Endothelial cell of umbilical vein (primary cell): Measurements from ENCODE around the gene EMP3. TPM values are rescaled to one million over a fixed set of nuclear protein-coding genes. Genes with fewer than 3 reads are reported as not detected.

Source experiments
- BruUV-seq: library from RNA; stranded (reverse); fragments of 400-500 nt; replicated peaks from 2 replicates; lab custom pipeline; 2021; lab: Mats Ljungman, UMichigan
- CTCF ChIA-PET: fragments of 300-600, 350-600 bp; sonication (Branson Sonifier 250); formaldehyde crosslinking; loops from one replicate; lab custom pipeline; 2021; ENCODE audit warnings: antibody characterized with exemption, inconsistent platforms; lab: Charles Lee
- POLR2A ChIA-PET: fragments of 300-600, 350-600 bp; sonication (Branson Sonifier 250); formaldehyde crosslinking; loops from one replicate; lab custom pipeline; 2021; ENCODE audit warnings: antibody characterized with exemption, inconsistent platforms; lab: Charles Lee
- DNase-seq: peaks from one replicate; pipeline ENCODE4 v3.0.0-alpha.2; 2011; ENCODE audit warnings: low read depth, low spot score
- FAIRE-seq: peaks from 2 replicates; lab custom pipeline; 2011; peaks lifted over from hg19 to GRCh38; lab: Jason Lieb, UNC
- H2AFZ ChIP-seq: 2 replicates; pipeline ENCODE4 v1.6.0; 2012; ENCODE audit warnings: low read depth, low read length, control low read depth, inconsistent platforms
- H3K27ac ChIP-seq: 2 replicates; pipeline ENCODE4 v1.5.1; 2011; ENCODE audit warnings: low read depth, mild to moderate bottlenecking, control low read depth, low read length, moderate library complexity; ENCODE audit not compliant: insufficient read depth
- H3K27me3 ChIP-seq, 2 experiments: 2 replicates each; pipeline versions ENCODE4 v1.6.0 to v1.6.1; 2011; ENCODE audit warnings: low read length in 2 of 2, mixed read lengths in 1 of 2; ENCODE audit not compliant: control insufficient read depth in 2 of 2, insufficient read depth in 2 of 2
- H3K36me3 ChIP-seq, 2 experiments: 2 replicates in 1 of 2; 3 replicates in 1 of 2; pipeline ENCODE4 v1.5.1; 2011; ENCODE audit warnings: low read length in 2 of 2, mild to moderate bottlenecking in 1 of 2, moderate library complexity in 1 of 2; ENCODE audit not compliant: control insufficient read depth in 2 of 2, insufficient read depth in 2 of 2; ENCODE audit errors: extremely low read depth in 1 of 2
- H3K4me1 ChIP-seq: 3 replicates; pipeline ENCODE4 v1.5.1; 2011; ENCODE audit warnings: mild to moderate bottlenecking, low read length; ENCODE audit not compliant: control insufficient read depth, insufficient read depth; ENCODE audit errors: extremely low read depth
- H3K4me2 ChIP-seq: 2 replicates; pipeline ENCODE4 v1.6.1; 2011; ENCODE audit warnings: low read length, control low read depth, mixed read lengths; ENCODE audit not compliant: insufficient read depth
- H3K4me3 ChIP-seq, 3 experiments: fragments of 200-600 bp in 1 of 3; sonication (generic), shearing (Covaris generic) in 1 of 3; replicated peaks in 1 of 3; 2 replicates each; pipeline ENCODE4 v1.5.1; 2011 to 2016; ENCODE audit warnings: control low read depth in 3 of 3, low read length in 3 of 3, mild to moderate bottlenecking in 2 of 3, inconsistent platforms in 1 of 3, low read depth in 1 of 3, moderate library complexity in 1 of 3; ENCODE audit not compliant: insufficient read depth in 1 of 3
- H3K79me2 ChIP-seq: 2 replicates; pipeline ENCODE4 v1.6.0; 2012; ENCODE audit warnings: low read length, inconsistent platforms; ENCODE audit not compliant: control insufficient read depth, insufficient read depth
- H3K9ac ChIP-seq: replicated peaks from 2 replicates; pipeline ENCODE3; 2011; ENCODE audit warnings: low read length, control low read depth; ENCODE audit not compliant: insufficient read depth; ENCODE audit errors: extremely low read depth
- H3K9me1 ChIP-seq: replicated peaks from 3 replicates; pipeline ENCODE4 v1.6.0; 2011; ENCODE audit warnings: mild to moderate bottlenecking, low read length; ENCODE audit not compliant: control insufficient read depth, insufficient read depth; ENCODE audit errors: extremely low read depth
- H3K9me3 ChIP-seq: replicated peaks from 2 replicates; pipeline ENCODE4 v1.5.1; 2012; ENCODE audit warnings: low read length, inconsistent platforms; ENCODE audit not compliant: control insufficient read depth, insufficient read depth
- H4K20me1 ChIP-seq: replicated peaks from 2 replicates; pipeline ENCODE3; 2011; ENCODE audit warnings: mild to moderate bottlenecking, low read length; ENCODE audit not compliant: control insufficient read depth, insufficient read depth; ENCODE audit errors: extremely low read depth
- CTCF ChIP-seq, 2 donors: IDR thresholded peaks; 1 replicate in 1 of 2; 2 replicates in 1 of 2; pipeline ENCODE4 v1.5.1; 2011; ENCODE audit warnings: low read length in 2 of 2, mild to moderate bottlenecking in 2 of 2, moderate library complexity in 2 of 2, control low read depth in 1 of 2, inconsistent platforms in 1 of 2, low read depth in 1 of 2; ENCODE audit not compliant: insufficient read depth in 1 of 2; ENCODE audit errors: extremely low read depth in 1 of 2
- EZH2 ChIP-seq: IDR thresholded peaks from 2 replicates; pipeline ENCODE4 v1.6.1; 2012; ENCODE audit warnings: borderline replicate concordance, low read depth, mild to moderate bottlenecking, moderate library complexity, low read length, inconsistent platforms; ENCODE audit not compliant: severe bottlenecking
- FOS ChIP-seq: IDR thresholded peaks from 2 replicates; pipeline ENCODE4 v1.6.1; 2011; ENCODE audit warnings: mild to moderate bottlenecking, low read length, moderate library complexity, borderline replicate concordance; ENCODE audit not compliant: insufficient read depth
- GATA2 ChIP-seq: IDR thresholded peaks from 2 replicates; pipeline ENCODE4 v1.7.0; 2011; ENCODE audit warnings: low read depth, mild to moderate bottlenecking, moderate library complexity, mixed read lengths, low read length; ENCODE audit not compliant: insufficient read length, insufficient read depth
- JUN ChIP-seq: IDR thresholded peaks from 2 replicates; pipeline ENCODE4 v1.6.1; 2011; ENCODE audit warnings: borderline replicate concordance, low read depth; ENCODE audit not compliant: insufficient read length, insufficient read depth
- MAX ChIP-seq: IDR thresholded peaks from 2 replicates; pipeline ENCODE4 v1.6.1; 2011; ENCODE audit not compliant: insufficient read depth, insufficient read length
- MYC ChIP-seq: IDR thresholded peaks from one replicate; pipeline ENCODE4 v1.6.1; 2011; ENCODE audit warnings: mild to moderate bottlenecking, low read depth, low read length
- POLR2A ChIP-seq: IDR thresholded peaks from 2 replicates; pipeline ENCODE4 v1.6.1; 2012; ENCODE audit warnings: low read depth, mild to moderate bottlenecking, control low read depth, low read length
- POLR2AphosphoS5 ChIP-seq: IDR thresholded peaks from 2 replicates; pipeline ENCODE4 v1.6.1; 2012; ENCODE audit warnings: low read depth, mild to moderate bottlenecking, control low read depth, low read length, moderate library complexity; ENCODE audit not compliant: insufficient read depth
- dilution Hi-C: fragments of 300-500 bp; cut with MboI; formaldehyde crosslinking; loops from one replicate; pipeline ENCODE4 v1.15.0; 2019; ENCODE audit warnings: low sequenced_read_pairs; ENCODE audit not compliant: extremely low pct_ligation_motif_present
- intact Hi-C: fragments of 100-400 bp; cut with micrococcal nuclease; formaldehyde crosslinking; loops from one replicate; pipeline ENCODE4 v1.10.0; 2022
- polyA plus RNA-seq, 4 experiments: library from polyadenylated mRNA; depleted of rRNA in 3 of 4; stranded (reverse) in 3 of 4; unstranded in 1 of 4; fragments of >200 nt; gene quantifications; 2 replicates each; pipeline versions ENCODE4 v1.2.1 to v1.2.3, GENCODE V29; 2011 to 2012; ENCODE audit warnings: missing spikeins in 1 of 4
- total RNA-seq: library from RNA; stranded (reverse); gene quantifications from 2 replicates; pipeline ENCODE4 v1.2.3, GENCODE V29; 2021

EMP3 gene
- total and polyA plus RNA-seq, 2 donors (not counting 3 experiments of a cell fraction or from before 2014, with no cell fraction given), result 127 to 406 TPM

GRCh38 chr19:48355365-48355954 lies 30.1 kb downstream of the EMP3 start:
- Histone ChIP-seq H3K27me3 (no peaks in the 10 kb centered on the region), H3K4me2 (no peak overlapping the region), H3K27ac (no peak overlapping the region), H2AFZ (no peak overlapping the region), H3K36me3 (no peaks in the 10 kb centered on the region), H3K9ac (no peak overlapping the region), H3K9me3 (no peaks in the 10 kb centered on the region), H3K4me3 (no peak overlapping the region), H3K4me1 (no peaks in the 10 kb centered on the region), H3K9me1 (no peaks in the 10 kb centered on the region), H3K79me2 (no peaks in the 10 kb centered on the region), H4K20me1 (no peaks in the 10 kb centered on the region)
- DNase-seq (no peak), FAIRE-seq (no peak)
- intact Hi-C loops (no loop called here), dilution Hi-C loops (no loop called here)
- ChIA-PET CTCF (no interaction called here), POLR2A (no interaction called here)
- no TSS peak for BruUV-seq
- TF ChIP-seq JUN (no peak), GATA2 (no peak), EZH2 (no peak), POLR2AphosphoS5 (no peak), CTCF (IDR thresholded peaks at IDR 0.05; ENCODE audit: extremely low read depth in 1 of 2, insufficient read depth in 1 of 2, low read depth in 1 of 2, low read length in 2 of 2) (no peak), MAX (no peak), FOS (no peak), MYC (no peak), POLR2A (no peak)
